GM19467 (cell line): ENCODE measurements around the gene FEZ2.

ENCODE experiments used
- ATAC-seq: cut with Tn5 transposase; IDR thresholded peaks from one replicate; pipeline ENCODE4 v1.9.1; 2021; ENCODE audit warnings: mild to moderate bottlenecking, moderate library complexity; ENCODE audit not compliant: unreplicated experiment

The FEZ2 gene

GRCh38 chr2:36587556-36587955 lies 10.4 kb downstream of the FEZ2 start:
- no peak for ATAC-seq

- ATAC-seq, result no peak
These were observed 10.9 kb downstream of the FEZ2 start for GRCh38 chr2:36587101-36587500.

GRCh38 chr2:36586672-36587071 lies 11.3 kb downstream of the FEZ2 start:
- ATAC-seq, result no peak

GRCh38 chr2:36584148-36584794 lies 13.7 kb downstream of the FEZ2 start:
- ATAC-seq, result no peak

GRCh38 chr2:36582951-36583350 lies 15.0 kb downstream of the FEZ2 start:
- no peak for ATAC-seq

GRCh38 chr2:36582538-36582937 lies 15.4 kb downstream of the FEZ2 start:
- ATAC-seq, result no peak

- ATAC-seq, result no peak
These were observed 18.7 kb downstream of the FEZ2 start for GRCh38 chr2:36579297-36579664.

- no peak for ATAC-seq
These were observed 19.3 kb downstream of the FEZ2 start for GRCh38 chr2:36578343-36579296.

- ATAC-seq, result no peak
These were observed 20.1 kb downstream of the FEZ2 start for GRCh38 chr2:36577884-36578283.

- no peak for ATAC-seq
These were observed 23.4 kb downstream of the FEZ2 start for GRCh38 chr2:36574560-36574959.

GRCh38 chr2:36573165-36573564 lies 24.8 kb downstream of the FEZ2 start:
- no peak for ATAC-seq

GRCh38 chr2:36572719-36573059 lies 25.3 kb downstream of the FEZ2 start:
- ATAC-seq, result no peak

GRCh38 chr2:36572054-36572718 lies 25.8 kb downstream of the FEZ2 start:
- no peak for ATAC-seq

- no peak for ATAC-seq
These were observed 27.6 kb downstream of the FEZ2 start for GRCh38 chr2:36570416-36570815.

- no peak for ATAC-seq
These were observed 28.6 kb downstream of the FEZ2 start for GRCh38 chr2:36569267-36569856.

GRCh38 chr2:36568516-36569246 lies 29.3 kb downstream of the FEZ2 start:
- ATAC-seq, result no peak

- ATAC-seq, result no peak
These were observed 30.1 kb downstream of the FEZ2 start for GRCh38 chr2:36567711-36568408.

GRCh38 chr2:36566887-36567286 lies 31.1 kb downstream of the FEZ2 start:
- ATAC-seq, result no peak

GRCh38 chr2:36565712-36566111 lies 32.3 kb downstream of the FEZ2 start:
- no peak for ATAC-seq

GRCh38 chr2:36564377-36564930 lies 33.5 kb downstream of the FEZ2 start:
- no peak for ATAC-seq
